ENCODE data around the gene MAP3K12.

DNA sequence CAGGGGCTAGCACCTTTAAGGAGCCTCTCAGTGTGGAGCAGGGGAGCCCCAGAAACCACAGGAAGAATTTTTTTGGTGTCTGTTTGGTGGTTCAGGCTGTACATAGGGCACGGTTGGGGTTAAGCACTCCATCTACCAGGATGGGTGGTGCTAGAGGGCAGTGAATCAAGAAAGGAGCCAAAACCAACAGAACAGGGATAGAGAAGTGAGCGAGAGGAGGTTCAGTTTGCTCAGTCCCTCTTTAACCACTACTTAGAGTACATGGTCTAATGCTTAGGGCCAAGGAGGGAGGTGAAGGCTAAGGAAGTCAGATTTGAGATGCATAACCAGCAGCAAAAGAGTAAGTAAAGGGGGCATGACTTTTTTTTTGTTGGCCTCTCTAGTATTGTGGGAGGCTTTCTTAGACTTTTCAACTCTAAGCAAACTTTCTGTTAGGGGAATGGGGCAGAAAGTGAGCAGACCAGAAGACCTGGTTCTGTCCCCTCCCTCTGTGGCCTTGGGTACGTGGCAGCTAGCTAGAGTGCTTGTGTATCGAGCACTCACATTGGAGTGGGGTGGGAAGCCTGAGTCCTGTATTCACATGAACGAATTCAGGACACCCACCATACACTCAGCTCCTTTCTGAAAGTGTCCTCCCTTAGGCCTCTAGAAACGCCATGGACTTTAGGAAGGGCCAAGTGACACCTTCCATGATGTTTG lies 14.6 kb upstream of the MAP3K12 start:
- TF ChIP-seq CHD2 (IDR thresholded peaks at IDR 0.05; ENCODE audit: borderline replicate concordance, low read depth, low read length) (no peak), BHLHE40 (IDR thresholded peaks at IDR 0.05; ENCODE audit: borderline replicate concordance in 1 of 2, low read depth in 2 of 2, low read length in 1 of 2) (no peak), EP300 (IDR thresholded peaks at IDR 0.05; ENCODE audit: borderline replicate concordance in 1 of 2, control insufficient read depth in 1 of 2, low read depth in 2 of 2, low read length in 2 of 2) (no peak), ZNF207 (IDR thresholded peaks at IDR 0.05; ENCODE audit: borderline replicate concordance) (no peak), POLR2AphosphoS5 (IDR thresholded peaks at IDR 0.05; ENCODE audit: low read length) (no peak)
- TF ChIP-seq, protein P1, sequence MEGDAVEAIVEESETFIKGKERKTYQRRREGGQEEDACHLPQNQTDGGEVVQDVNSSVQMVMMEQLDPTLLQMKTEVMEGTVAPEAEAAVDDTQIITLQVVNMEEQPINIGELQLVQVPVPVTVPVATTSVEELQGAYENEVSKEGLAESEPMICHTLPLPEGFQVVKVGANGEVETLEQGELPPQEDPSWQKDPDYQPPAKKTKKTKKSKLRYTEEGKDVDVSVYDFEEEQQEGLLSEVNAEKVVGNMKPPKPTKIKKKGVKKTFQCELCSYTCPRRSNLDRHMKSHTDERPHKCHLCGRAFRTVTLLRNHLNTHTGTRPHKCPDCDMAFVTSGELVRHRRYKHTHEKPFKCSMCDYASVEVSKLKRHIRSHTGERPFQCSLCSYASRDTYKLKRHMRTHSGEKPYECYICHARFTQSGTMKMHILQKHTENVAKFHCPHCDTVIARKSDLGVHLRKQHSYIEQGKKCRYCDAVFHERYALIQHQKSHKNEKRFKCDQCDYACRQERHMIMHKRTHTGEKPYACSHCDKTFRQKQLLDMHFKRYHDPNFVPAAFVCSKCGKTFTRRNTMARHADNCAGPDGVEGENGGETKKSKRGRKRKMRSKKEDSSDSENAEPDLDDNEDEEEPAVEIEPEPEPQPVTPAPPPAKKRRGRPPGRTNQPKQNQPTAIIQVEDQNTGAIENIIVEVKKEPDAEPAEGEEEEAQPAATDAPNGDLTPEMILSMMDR (IDR thresholded peaks at IDR 0.05 in 2 of 3, conservative IDR thresholded peaks at IDR 0.05 in 1 of 3; ENCODE audit: control insufficient read depth in 2 of 3, extremely low read depth in 1 of 3, insufficient read depth in 1 of 3, low read depth in 3 of 3, low read length in 3 of 3), result no peak
- TF ChIP-seq, protein P2, sequence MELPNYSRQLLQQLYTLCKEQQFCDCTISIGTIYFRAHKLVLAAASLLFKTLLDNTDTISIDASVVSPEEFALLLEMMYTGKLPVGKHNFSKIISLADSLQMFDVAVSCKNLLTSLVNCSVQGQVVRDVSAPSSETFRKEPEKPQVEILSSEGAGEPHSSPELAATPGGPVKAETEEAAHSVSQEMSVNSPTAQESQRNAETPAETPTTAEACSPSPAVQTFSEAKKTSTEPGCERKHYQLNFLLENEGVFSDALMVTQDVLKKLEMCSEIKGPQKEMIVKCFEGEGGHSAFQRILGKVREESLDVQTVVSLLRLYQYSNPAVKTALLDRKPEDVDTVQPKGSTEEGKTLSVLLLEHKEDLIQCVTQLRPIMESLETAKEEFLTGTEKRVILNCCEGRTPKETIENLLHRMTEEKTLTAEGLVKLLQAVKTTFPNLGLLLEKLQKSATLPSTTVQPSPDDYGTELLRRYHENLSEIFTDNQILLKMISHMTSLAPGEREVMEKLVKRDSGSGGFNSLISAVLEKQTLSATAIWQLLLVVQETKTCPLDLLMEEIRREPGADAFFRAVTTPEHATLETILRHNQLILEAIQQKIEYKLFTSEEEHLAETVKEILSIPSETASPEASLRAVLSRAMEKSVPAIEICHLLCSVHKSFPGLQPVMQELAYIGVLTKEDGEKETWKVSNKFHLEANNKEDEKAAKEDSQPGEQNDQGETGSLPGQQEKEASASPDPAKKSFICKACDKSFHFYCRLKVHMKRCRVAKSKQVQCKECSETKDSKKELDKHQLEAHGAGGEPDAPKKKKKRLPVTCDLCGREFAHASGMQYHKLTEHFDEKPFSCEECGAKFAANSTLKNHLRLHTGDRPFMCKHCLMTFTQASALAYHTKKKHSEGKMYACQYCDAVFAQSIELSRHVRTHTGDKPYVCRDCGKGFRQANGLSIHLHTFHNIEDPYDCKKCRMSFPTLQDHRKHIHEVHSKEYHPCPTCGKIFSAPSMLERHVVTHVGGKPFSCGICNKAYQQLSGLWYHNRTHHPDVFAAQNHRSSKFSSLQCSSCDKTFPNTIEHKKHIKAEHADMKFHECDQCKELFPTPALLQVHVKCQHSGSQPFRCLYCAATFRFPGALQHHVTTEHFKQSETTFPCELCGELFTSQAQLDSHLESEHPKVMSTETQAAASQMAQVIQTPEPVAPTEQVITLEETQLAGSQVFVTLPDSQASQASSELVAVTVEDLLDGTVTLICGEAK (IDR thresholded peaks at IDR 0.05; ENCODE audit: borderline replicate concordance), result no peak
- TF ChIP-seq, protein P3, sequence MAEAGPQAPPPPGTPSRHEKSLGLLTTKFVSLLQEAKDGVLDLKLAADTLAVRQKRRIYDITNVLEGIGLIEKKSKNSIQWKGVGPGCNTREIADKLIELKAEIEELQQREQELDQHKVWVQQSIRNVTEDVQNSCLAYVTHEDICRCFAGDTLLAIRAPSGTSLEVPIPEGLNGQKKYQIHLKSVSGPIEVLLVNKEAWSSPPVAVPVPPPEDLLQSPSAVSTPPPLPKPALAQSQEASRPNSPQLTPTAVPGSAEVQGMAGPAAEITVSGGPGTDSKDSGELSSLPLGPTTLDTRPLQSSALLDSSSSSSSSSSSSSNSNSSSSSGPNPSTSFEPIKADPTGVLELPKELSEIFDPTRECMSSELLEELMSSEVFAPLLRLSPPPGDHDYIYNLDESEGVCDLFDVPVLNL (IDR thresholded peaks at IDR 0.05; ENCODE audit: low read depth, low read length), result no peak
- TF ChIP-seq, protein P4, sequence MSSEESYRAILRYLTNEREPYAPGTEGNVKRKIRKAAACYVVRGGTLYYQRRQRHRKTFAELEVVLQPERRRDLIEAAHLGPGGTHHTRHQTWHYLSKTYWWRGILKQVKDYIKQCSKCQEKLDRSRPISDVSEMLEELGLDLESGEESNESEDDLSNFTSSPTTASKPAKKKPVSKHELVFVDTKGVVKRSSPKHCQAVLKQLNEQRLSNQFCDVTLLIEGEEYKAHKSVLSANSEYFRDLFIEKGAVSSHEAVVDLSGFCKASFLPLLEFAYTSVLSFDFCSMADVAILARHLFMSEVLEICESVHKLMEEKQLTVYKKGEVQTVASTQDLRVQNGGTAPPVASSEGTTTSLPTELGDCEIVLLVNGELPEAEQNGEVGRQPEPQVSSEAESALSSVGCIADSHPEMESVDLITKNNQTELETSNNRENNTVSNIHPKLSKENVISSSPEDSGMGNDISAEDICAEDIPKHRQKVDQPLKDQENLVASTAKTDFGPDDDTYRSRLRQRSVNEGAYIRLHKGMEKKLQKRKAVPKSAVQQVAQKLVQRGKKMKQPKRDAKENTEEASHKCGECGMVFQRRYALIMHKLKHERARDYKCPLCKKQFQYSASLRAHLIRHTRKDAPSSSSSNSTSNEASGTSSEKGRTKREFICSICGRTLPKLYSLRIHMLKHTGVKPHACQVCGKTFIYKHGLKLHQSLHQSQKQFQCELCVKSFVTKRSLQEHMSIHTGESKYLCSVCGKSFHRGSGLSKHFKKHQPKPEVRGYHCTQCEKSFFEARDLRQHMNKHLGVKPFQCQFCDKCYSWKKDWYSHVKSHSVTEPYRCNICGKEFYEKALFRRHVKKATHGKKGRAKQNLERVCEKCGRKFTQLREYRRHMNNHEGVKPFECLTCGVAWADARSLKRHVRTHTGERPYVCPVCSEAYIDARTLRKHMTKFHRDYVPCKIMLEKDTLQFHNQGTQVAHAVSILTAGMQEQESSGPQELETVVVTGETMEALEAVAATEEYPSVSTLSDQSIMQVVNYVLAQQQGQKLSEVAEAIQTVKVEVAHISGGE (CRISPR knock-in tag; IDR thresholded peaks at IDR 0.05), result no peak
